WTC11 (cell line): ENCODE data around the gene HP1BP3.

Experiments used
- ATF3 ChIP-seq: sonication (generic); formaldehyde crosslinking; conservative IDR thresholded peaks from 2 replicates; pipeline ENCODE4 v1.8.1; 2022; ENCODE audit warnings: mild to moderate bottlenecking, missing genetic modification reagents
- CREB1 ChIP-seq: sonication (generic); formaldehyde crosslinking; IDR thresholded peaks from 2 replicates; pipeline ENCODE4 v1.8.0; 2023; ENCODE audit warnings: mild to moderate bottlenecking, missing genetic modification reagents
- CTCF ChIP-seq: fragments of 200-600 bp; IDR thresholded peaks from 2 replicates; pipeline ENCODE4 v1.8.0; 2022; ENCODE audit warnings: antibody characterized with exemption
- JUN ChIP-seq: sonication (generic); formaldehyde crosslinking; IDR thresholded peaks from 2 replicates; pipeline ENCODE4 v1.8.0; 2023; ENCODE audit warnings: mild to moderate bottlenecking, missing genetic modification reagents
- MAX ChIP-seq: sonication (generic); formaldehyde crosslinking; IDR thresholded peaks from 2 replicates; pipeline ENCODE4 v1.8.0; 2022; ENCODE audit warnings: mild to moderate bottlenecking, missing genetic modification reagents
- MLX ChIP-seq: sonication (generic); formaldehyde crosslinking; IDR thresholded peaks from 2 replicates; pipeline ENCODE4 v1.8.1; 2023; ENCODE audit warnings: mild to moderate bottlenecking, missing genetic modification reagents, moderate library complexity
- NR1H2 ChIP-seq: sonication (generic); formaldehyde crosslinking; IDR thresholded peaks from 2 replicates; pipeline ENCODE4 v1.9.0; 2021; ENCODE audit warnings: mild to moderate bottlenecking, moderate library complexity, missing genetic modification reagents
- RELA ChIP-seq: sonication (generic); formaldehyde crosslinking; IDR thresholded peaks from 2 replicates; pipeline ENCODE4 v1.8.1; 2022; ENCODE audit warnings: missing genetic modification reagents, mild to moderate bottlenecking, borderline replicate concordance
- TEAD1 ChIP-seq: sonication (generic); formaldehyde crosslinking; IDR thresholded peaks from 2 replicates; pipeline ENCODE4 v1.8.0; 2022; ENCODE audit warnings: mild to moderate bottlenecking, missing genetic modification reagents
- USF1 ChIP-seq: sonication (generic); formaldehyde crosslinking; IDR thresholded peaks from 2 replicates; pipeline ENCODE4 v1.8.0; 2022; ENCODE audit warnings: mild to moderate bottlenecking, missing genetic modification reagents
- ZBTB43 ChIP-seq: sonication (generic); formaldehyde crosslinking; IDR thresholded peaks from 2 replicates; pipeline ENCODE4 v1.8.1; 2023; ENCODE audit warnings: mild to moderate bottlenecking, missing genetic modification reagents
- ZNF138 ChIP-seq: sonication (generic); formaldehyde crosslinking; conservative IDR thresholded peaks from 2 replicates; pipeline ENCODE4 v1.8.1; 2022; ENCODE audit warnings: mild to moderate bottlenecking, moderate library complexity, missing genetic modification reagents
- ZNF425 ChIP-seq: fragments of 250-450 bp; sonication (Bioruptor Pico); conservative IDR thresholded peaks from 2 replicates; pipeline ENCODE4 v1.9.0; 2021; ENCODE audit warnings: mild to moderate bottlenecking
- ZNF512 ChIP-seq: sonication (generic); formaldehyde crosslinking; IDR thresholded peaks from 2 replicates; pipeline ENCODE4 v1.8.1; 2022; ENCODE audit warnings: missing genetic modification reagents, borderline replicate concordance

- TF ChIP-seq NR1H2 (no peak), CTCF (no peak), MAX (CRISPR knock-in tag) (no peak), USF1 (CRISPR knock-in tag) (no peak), MLX (no peak), ZNF512 (CRISPR knock-in tag) (no peak), ATF3 (CRISPR knock-in tag) (no peak), CREB1 (CRISPR knock-in tag) (no peak), ZBTB43 (CRISPR knock-in tag) (no peak), JUN (CRISPR knock-in tag) (no peak), RELA (no peak), ZNF138 (CRISPR knock-in tag) (no peak), TEAD1 (CRISPR knock-in tag) (no peak), ZNF425 (CRISPR knock-in tag) (no peak)
These were observed 19.8 kb downstream of the HP1BP3 start for GRCh38 chr1:20767271-20767670.
